T-helper 2 cell (primary cell): ENCODE data around the gene GLB1L.
A peak's percentile ranks its signal among the peaks of the same experiment; 100 is the strongest.

Experiments used
- DNase-seq, 5 experiments: peaks; one replicate each; pipeline versions ENCODE4 v3.0.0 to v3.0.0-alpha.2; 2012 to 2022

GLB1L gene

GRCh38 chr2:219221957-219222518 lies 23.2 kb downstream of the GLB1L start:
- DNase-seq, result no peak

- no peak for DNase-seq
Measured at GRCh38 chr2:219220652-219221402, 24.4 kb downstream of the GLB1L start.

- no peak for DNase-seq
Measured at GRCh38 chr2:219219784-219220532, 25.3 kb downstream of the GLB1L start.

GRCh38 chr2:219218732-219219701 lies 26.2 kb downstream of the GLB1L start, which contains the start of gene ABCB6:
TSS of gene ABCB6 (minus strand) at chr2:219218958. CDS start at chr2:219218673, 285 bp downstream.
- DNase-seq, result peak; percentile 71 to 93 (median 79)

DNA sequence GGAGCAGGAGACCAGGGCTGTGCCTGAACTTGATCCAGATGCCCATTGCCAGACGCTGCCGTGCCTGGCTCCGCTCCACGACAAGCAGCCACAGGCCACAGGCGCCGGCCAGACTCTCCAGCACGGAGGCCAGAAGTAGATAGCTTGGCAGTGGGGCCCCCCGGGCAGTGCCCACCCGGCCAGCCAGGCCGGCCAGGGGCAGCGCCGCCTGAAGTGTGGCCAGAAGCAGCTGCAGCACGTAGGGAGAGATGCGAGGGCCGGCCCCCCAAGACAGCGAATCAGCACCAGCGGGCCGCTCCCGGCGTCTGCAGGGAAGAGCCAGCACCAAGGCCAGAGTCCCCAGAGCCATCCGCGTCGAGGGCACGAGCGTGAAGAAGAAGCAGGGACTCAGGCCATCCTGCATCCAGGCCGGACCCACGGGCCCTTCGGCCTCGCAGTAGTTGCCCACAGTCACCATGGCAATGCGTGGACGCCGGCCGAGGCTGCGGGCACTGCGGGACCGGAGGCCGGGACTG lies 27.0 kb downstream of the GLB1L start:
- peak in 2 of 5 experiments; percentile 17 to 24 for DNase-seq

DNA sequence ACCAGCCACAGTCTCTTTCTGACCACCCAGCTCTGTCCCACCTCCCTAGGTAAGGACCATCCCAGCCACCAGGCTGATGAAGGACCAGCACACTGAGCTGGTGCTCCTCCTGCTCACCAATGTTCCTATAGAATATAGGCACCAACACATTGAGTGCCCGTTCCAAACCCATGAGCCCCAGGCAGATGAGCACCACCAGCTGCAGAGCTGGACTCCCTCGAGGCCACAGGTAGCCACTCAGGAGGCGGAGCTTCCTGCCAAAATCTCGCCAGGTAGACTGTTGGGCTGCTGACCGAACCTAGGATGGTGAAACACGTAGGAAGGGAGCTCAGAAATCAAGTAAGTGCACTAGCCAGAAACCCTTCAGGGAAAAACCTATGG lies 28.7 kb downstream of the GLB1L start:
- no peak for DNase-seq

GRCh38 chr2:219215871-219216534 lies 29.2 kb downstream of the GLB1L start:
- no peak for DNase-seq

- DNase-seq, result no peak
Measured at GRCh38 chr2:219214786-219215185, 30.5 kb downstream of the GLB1L start.

DNA sequence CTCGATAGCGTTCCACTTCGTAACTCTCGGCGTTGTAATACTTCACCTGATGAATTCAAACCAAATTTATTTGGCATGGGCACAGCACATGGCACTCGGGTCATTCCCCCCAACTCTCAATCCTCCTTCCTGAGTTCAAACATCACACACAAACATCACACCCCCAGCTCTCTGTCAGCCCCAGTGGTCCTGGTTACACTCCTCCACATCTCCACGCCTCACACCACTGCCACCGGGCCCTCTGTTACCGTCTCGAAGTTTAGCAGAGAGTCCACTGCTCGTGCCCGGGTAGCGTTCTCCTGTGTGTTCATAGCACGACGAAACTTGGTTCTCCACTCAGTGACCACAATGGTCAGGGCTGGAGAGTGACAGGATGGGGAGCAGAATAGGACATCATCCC lies 31.1 kb downstream of the GLB1L start:
- no peak for DNase-seq

DNA sequence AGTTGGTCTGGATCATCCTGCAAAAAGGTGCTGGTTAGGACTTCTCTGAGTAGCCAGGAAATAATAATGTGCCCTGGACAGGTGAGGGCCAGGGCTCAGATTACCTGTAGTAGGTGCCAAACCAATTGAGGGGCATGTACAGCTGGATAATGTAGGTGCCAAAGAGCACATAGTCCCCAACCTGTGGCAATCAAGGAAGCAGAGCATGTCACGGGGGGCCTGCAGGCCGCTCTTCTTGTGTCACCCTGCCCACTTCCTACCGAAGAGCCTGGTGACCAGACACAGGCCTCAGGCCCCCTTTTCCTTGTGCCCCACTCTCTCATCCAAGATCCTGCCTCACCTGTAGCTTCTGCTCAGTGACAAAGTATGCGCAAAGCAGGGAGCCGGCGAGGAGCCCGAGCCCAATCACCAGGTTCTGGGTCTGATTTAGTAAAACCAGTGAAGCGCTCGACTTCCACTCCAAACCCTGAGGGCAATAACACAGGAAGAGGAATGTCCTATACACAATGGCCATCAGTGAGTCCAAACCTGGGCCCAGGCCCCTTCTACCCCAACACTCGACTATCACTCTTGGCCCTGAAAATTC lies 31.7 kb downstream of the GLB1L start:
- DNase-seq, result no peak

DNA sequence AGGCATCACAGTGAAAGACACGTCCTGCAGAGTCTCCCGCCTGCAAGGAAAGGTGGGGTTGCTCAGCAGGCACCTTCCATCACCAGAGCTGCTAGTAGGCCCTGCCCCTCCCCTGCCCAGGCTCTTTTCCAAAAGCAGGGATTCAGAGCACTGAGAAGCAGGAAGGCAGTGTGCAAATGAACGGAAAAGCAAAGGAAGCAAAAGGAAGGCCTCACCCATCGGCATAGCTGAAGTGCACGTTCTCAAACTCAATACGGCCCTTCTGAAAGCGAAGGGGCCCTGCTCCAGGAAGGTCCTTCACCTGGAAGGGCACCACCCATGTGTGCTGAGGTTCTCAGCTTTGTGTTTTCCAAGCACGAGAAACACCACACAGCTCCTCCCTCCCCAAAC lies 32.2 kb downstream of the GLB1L start:
- no peak for DNase-seq

DNA sequence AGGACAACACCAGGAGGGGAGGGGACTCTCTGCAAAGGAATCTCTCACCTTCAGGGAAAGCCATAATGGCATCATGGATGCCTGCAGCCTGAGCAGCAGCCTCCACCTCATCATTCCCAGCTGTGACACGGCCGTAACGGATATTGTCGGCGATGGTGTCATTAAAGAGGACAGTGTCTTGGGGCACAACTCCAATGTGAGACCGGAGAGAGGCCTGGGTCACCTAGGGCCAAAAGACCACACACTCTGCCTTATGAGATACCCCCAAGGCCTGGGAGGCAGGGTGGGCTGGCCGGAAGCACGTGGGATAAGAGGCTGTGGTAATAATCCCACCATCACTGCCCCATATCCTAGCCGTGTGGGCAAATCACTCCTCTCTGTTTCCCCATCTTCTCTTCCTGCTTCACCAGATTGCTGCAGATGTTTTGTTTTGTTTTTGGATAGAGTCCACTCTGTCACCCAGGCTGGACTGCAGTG lies 34.3 kb downstream of the GLB1L start:
- DNase-seq, result no peak

- DNase-seq, result no peak
Measured at GRCh38 chr2:219210196-219210885, 34.9 kb downstream of the GLB1L start.

DNA sequence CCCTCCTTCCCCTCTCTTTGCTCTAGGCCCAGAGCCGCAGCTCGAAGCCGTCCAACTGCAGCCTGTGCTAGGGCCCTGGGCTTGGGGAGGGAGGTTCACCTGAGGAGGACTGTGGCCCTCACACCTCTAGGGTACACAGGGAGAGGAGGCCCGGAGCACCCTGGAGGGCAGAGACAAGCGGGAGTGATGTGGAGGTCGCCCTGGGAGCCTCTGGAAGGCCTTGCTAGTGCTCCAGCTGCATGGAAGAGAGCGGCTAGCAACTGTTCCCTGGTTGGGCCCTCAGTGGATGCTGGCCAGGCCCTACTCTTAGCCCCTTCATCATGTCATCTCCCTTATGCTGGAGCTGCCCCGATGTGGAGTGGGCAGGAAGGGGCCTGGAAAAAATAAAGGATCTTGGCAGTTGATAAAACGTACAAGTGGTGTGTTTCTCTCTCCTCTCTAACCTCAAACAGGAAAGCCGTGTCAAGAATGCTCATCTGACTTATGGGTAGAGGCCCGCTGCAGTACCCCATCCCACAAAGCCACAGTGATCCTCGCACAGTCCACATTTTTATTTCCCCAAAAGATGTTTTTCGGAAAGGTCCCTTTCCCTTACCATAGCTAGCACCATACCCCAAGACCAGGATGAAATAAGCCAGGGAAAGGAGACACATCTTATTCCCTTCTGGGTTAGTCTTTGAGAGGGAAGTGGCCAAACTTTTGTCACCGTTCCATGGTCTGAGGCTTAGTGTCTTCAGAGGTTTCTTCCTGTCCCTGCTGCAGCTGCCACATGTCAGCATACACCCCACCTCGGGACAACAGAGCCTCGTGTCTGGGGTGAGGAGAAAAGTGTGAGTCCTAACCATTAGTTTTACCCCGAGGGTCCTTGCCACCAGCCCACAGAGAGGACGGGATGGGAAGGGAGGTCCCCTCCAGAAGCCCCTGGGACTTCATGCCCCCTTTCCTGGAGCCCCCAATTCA lies 35.7 kb downstream of the GLB1L start:
- no peak for DNase-seq

GRCh38 chr2:219207884-219208740 lies 37.1 kb downstream of the GLB1L start:
- no peak for DNase-seq

- no peak for DNase-seq
Measured at GRCh38 chr2:219207134-219207883, 37.9 kb downstream of the GLB1L start.

DNA sequence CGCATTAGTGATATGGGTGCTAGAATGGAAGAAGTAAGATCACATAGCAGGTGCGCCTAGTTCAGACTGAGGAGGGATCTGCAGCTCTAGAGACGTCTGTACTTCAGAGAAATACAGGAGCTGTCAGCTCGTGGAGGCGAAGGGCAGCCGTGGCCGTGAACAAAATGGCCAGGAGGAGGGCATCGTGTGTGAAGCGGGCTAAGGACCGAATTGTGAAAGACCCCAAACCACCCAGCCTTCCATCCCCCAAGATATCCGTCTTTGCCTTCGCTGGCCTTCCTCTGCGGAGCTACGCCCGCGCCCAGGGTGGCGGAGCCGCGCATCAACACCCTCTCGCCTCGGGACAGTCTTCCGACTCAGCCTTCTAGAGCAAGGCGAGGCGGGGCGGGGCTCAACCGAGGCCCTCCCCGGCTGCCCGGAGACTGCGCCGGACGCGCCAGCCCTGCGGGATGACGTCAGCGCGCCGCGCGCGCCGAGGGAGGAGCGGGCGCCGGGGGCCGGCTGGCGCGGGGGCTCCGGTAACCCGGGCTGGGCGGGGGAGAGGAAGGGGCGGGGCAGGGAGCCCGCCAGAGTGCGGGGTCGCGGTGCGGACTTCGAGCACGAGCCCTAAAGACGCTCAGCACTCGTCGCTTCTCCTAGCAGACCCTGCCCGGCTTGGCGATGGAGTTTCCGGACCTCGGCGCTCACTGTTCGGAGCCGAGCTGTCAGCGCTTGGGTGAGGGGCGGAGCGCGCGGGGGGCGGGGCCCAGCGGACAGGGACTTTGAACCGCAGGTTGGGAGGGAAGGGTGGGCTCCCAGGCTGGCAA lies 38.7 kb downstream of the GLB1L start, which contains the start of gene ZFAND2B:
ZFAND2B (plus strand) TSS at position 455 of the 806 bp plus-strand sequence; CDS start at position 661, 206 bp downstream.
- peak; percentile 90 to 96 (median 94) for DNase-seq
